ENCODE data around the gene OR52I1.

Gene OR52I1

DNA sequence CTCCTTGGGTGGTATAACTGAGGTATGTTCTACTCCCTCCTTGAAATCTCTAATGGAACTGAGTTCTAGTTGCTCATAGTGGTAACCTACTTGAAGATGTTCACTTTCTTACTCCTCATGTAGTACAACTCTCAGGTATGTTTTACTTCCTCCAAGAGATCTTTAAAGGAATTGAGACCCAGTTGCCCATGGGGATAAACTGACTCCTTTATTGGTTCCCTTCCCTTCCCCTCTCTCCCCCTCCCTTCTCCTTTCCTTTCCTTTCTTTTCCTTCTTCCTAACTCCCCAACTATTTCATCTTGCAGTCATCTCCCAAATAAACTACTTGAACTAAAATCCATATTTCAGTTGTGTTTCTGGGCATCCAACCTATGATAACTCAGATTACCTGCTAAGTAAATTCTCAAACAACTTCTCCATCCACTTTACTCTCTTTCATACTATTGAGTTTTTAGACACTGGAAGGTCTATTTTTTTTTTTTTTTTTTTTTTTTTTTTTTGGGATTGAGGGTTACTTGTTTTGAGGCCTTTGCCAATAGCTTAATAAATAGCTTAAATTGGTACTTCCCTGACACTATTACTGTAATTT, 22.1 kb downstream of the OR52I1 start:
- no peak for FAIRE-seq

DNA sequence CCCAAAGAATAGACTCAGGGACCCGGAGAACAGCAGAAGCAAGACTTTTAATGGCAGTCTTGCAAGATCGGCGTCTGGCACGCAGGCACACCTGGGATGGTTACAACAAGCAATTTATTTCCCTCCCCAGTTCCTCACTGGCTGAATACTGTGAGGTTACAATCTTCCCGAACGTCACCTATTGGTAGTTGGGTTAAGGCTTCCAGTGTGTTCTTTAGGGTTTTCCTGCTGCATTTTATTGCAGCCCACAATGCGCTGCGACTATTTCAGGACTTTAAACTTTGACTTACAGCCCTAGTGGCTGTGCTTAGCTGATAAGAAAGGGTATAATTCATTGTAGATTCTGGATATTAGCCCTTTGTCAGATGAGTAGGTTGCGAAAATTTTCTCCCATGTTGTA, 25.7 kb downstream of the OR52I1 start:
- FAIRE-seq: no peak

- FAIRE-seq: no peak
These were observed 32.6 kb downstream of the OR52I1 start for GRCh38 chr11:4626207-4627099.

GRCh38 chr11:4636136-4636535, 42.3 kb downstream of the OR52I1 start:
- FAIRE-seq: no peak

- no peak for FAIRE-seq
These were observed 43.3 kb downstream of the OR52I1 start, which contains the start of gene OR51D1 for GRCh38 chr11:4636962-4637661. OR51D1 (plus strand) TSS chr11:4637477; CDS start chr11:4639791, 2,314 bp downstream.

DNA sequence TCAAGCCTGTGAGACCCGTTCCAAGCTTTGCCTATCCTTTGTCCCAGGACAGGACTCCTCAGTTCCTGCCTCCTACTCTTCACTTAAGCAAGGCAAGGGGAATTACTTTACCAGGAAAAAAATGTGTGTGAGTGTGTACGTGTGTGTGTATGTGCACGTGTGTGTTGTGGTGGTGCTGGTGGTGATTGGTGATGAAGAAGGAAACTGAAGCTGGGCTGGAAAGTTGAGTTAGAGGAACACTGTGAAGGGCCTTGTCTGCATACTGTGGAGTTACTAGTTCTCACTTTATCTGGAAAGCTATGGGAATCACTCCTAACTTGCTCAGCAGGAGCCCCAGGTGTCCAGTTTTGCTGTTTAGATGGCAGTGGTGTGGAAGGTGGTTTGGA, 43.8 kb downstream of the OR52I1 start:
- no peak for FAIRE-seq

GRCh38 chr11:4639931-4640330, 46.1 kb downstream of the OR52I1 start:
- FAIRE-seq: no peak

DNA sequence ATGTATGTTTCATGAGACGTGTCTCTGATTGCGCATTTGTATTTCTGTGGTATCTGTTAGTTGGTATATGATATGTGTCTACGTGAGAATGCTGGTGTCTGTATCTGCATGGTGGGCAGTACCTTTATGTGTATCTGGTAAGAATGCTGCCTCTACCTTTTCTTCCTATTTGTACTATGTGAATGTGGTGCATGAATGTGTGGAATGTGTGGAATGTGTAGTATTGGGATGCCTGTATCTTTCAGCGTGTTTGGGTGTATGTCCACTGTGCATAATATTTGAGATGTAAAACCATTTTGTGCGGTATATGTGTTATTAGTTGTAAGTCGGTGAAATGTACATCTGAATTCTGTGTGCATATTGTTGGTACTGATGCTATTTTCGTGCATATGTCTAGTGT, 47.7 kb downstream of the OR52I1 start:
- no peak for FAIRE-seq

- FAIRE-seq: no peak
These were observed 48.2 kb downstream of the OR52I1 start for GRCh38 chr11:4642043-4642442.

GRCh38 chr11:4643076-4643475, 49.2 kb downstream of the OR52I1 start:
- FAIRE-seq: no peak

DNA sequence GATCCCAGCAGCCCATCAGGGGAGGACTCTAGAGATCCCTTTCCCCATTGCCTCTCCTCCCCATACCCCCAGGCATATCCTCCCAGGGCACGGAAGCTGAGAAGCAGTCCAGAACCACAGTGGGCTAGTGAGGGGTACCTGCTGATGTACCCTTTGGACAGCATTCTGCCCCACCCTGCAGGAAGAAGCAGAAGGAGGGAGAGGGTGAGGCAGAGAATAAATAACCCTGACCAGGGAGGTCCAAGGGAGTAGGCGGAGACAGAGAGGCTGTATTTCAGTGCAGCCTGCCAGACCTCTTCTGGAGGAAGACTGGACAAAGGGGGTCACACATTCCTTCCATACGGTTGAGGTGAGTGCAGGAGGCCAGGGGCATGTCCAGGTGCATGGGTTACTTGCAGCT, 49.8 kb downstream of the OR52I1 start, which contains the start of gene OR51E1:
OR51E1 (plus strand) TSS at position 301 of the 400 bp plus-strand sequence. CDS start 8,545 bp downstream, outside the sequence.
- FAIRE-seq: no peak

DNA sequence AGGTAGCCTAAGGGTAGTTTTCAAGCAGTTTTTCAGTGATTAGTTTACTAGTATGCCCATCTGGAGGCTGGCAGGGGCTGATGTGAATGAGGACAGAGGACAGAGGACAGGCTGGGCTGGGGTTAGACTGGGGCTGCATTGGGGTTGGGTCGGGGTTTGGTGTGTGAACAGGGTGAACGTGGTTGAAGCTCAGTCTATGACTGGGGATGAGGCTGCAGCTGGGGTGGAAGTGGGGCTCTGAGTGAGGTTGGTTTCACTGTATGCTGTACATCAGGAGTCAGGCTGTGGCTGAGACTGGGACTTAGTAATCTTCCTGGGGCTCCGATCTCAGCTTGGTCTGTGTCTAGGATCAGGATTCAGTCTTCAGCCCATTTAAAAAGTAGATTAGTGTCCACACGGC, 50.4 kb downstream of the OR52I1 start:
- no peak for FAIRE-seq
